HG03469 (cell line): Measurements from ENCODE around the gene EID2.
A peak's percentile ranks its signal among the peaks of the same experiment; 100 is the strongest.

Source experiments
- ATAC-seq: cut with Tn5 transposase; IDR thresholded peaks from one replicate; pipeline ENCODE4 v1.9.1; 2021; ENCODE audit warnings: mild to moderate bottlenecking, moderate library complexity, moderate number of reproducible peaks; ENCODE audit not compliant: unreplicated experiment

Gene EID2, protein sequence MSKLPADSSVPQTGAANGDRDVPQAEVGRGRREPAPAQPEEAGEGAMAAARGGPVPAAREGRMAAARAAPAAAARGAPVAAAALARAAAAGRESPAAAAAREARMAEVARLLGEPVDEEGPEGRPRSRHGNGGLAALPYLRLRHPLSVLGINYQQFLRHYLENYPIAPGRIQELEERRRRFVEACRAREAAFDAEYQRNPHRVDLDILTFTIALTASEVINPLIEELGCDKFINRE

DNA sequence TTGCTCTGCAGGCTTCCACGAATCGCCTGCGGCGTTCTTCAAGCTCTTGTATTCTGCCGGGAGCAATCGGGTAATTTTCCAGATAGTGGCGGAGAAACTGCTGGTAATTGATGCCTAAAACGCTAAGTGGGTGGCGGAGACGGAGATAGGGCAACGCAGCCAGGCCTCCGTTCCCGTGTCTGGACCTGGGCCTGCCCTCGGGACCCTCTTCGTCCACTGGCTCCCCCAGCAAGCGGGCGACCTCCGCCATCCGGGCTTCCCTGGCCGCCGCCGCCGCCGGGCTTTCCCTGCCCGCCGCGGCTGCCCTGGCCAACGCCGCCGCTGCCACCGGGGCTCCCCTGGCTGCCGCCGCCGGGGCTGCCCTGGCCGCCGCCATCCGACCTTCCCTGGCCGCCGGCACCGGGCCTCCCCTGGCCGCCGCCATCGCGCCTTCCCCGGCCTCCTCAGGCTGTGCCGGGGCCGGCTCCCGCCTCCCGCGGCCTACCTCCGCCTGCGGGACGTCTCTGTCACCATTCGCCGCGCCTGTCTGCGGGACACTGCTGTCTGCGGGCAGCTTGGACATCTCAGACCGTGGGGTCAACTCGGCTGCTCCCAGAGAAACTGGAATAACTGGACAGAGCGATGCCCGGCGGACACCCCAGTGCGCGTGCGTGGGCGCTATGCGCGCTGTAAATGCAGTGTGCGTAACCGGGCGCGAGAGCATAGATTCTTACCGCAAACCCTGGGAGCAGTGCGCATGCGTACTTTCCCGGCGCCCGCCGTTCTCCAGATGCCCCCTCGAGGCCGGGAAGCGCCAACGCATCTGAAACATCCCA is at the start of gene EID2:
EID2 (minus strand) TSS at position 644 of the 815 bp plus-strand sequence; CDS start at position 562, 82 bp downstream.
- peak; percentile 42 for ATAC-seq

DNA sequence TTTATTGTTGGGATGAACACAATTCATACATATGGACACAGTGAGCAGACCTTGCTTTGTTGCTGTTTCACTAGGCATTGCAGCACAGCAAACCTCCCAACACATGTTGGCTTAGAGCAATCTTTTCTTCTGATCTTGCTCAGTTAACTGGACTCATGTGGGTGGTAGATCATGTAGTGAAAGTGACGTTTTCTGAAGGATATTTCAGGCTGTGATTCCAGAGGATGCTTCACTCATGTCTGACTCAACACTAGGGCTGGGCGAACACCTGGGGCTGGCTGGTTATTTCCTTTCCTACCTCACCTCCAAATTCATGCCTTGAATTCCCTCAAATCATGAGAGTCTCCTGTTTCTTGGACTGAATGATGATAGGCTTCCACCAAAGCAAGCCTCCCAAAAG is 48.1 kb upstream of the EID2 start:
- ATAC-seq = no peak

DNA sequence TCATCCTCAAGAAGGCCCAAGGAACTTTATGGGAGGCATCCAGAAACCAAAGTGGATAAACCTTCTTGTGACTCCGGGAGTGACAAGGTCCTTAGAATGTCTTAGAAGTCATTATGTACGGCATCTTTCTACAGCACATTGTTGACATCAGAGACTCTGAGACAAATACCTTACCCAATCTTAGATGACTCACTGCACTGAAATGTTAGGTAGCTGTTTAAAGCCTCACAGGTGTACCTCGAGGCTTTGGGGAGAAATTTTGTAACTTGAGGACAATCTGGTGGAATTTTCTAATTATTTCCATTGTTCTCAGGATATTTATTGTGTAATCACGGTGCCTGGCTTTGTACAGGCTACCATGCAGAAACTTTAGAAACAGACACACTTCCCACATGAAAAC is 47.5 kb upstream of the EID2 start:
- ATAC-seq = no peak

DNA sequence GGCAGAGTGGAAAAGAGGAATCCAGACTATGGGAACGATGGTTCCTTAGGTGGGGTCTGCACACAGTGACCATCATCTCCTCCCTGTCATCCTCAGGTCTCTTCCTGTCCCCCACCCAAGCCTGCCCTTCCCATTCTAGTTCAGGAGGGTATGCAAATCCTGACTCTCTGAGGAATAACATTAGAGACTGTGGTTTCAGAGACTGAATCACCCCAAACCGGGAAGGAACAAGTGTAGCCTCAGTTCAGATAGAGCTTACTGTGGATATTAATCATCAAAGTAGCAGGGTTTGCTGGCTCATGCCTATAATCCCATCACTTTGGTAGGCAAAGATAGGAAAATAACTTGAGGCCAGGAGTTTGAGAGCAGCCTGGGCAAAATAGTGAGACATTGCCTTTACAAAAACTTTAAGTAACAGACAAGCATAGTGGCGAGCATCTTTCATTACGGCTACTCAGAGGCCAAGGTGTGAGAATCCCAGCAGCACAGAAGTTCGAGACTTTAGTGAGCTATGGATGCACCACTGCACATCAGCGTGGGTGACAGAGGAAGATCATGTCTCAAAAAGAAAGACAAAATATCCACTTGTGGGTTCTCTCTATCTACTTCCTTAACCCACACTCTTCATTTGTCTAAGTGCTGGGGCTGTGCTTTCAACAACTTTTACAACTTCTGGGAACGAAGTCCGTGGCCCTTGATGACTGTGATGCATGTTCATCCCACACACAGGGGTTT is 43.1 kb upstream of the EID2 start:
- no peak for ATAC-seq

DNA sequence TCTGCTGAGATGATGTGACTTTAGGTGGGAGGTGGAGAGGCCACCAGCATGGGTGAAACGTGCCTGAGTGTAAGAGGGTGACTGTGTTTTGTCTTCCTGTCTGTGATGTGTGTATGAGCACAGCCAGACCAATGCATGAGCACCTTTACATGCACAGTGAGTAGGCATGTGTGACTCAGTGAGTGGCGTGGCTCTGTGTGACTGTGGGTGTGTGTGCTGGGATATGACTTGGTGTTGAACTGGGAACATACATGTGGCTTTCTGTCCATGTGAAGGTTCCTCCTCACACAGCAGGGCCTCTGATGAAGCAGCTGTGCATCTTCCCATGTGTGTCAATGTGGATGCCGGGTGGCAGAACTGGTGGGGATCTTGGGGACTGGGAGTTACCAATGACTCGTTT is 42.5 kb upstream of the EID2 start:
- ATAC-seq = no peak

DNA sequence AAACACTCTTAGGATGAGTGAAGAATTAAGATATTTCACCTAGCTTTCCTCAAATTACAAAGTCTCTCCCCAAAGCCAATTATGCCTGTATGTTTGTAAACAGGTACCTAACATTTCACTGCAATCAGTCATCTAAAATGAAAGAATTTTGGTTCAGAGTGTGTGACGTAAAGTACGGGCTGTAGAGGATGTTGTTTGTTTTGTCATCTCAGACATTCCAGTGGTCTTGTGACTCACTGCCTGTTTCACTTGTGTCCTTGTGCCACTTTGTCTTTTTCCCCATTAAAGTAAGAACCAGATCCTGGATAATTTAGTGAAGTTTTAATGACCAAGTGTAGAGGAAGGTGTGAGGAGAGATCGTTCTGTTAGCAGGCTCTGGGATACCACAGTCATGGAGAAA is 28.6 kb upstream of the EID2 start:
- no peak for ATAC-seq

DNA sequence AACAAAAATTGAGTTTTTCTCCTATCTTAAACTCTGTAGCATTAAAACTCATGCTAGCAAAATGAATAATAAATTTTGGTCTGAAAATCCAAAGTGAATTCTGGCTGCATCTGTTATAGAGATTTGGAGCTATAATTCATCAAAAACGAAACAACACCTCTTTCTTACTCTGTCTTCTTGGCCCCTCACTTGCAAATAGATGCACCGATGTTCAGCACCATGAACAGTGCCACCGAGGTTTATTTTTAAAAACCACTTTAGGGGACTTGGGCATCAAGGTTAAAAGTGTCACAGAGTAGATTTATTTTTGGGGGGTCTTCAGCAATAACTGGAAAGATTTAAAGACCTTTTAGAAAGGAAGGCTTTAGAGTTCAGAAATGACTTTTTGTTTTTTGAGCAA is 26.1 kb upstream of the EID2 start:
- ATAC-seq = no peak

DNA sequence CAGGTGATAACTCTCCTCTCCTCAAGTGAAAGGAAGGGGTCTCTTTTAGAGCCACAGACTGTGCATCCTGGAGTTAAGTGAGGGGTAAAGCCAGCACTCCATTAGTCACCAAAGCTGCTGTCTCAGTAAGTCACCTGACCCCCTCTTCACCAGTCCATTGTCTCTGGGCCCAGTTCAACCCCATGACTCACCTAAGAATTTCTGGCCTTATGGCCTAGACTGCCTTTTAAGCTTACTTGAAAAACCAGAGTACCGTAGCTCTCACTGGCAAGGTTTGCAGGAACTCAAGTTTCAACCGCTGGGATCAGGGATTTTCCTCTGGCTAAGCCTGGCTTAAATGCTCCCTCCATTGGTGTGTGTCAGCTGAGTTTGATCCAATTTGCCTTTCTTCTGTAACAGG is 23.4 kb upstream of the EID2 start:
- no peak for ATAC-seq

DNA sequence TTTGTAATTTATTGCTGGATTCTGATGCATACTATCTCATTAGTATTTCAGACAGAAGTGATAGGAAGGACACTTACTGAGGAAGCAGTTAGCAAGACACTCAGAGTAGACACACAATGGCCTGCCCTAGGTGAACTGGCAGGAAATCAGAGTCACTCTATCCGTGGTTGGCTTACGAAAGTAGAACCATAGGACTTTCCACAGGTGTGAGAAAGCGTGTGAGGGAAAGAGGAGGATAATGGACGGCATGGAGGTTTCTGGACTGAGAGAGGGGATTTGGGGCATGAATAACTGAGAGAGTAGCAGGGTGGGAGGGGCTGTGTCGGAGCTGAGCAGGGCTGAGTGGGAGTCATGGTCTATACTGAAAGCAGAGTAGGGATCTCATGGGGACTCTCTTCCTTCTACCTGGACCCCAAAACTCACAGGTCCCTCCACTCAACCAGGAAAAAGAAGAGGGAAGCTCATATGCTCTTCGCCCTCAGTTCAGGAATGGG is 18.7 kb upstream of the EID2 start:
- no peak for ATAC-seq

DNA sequence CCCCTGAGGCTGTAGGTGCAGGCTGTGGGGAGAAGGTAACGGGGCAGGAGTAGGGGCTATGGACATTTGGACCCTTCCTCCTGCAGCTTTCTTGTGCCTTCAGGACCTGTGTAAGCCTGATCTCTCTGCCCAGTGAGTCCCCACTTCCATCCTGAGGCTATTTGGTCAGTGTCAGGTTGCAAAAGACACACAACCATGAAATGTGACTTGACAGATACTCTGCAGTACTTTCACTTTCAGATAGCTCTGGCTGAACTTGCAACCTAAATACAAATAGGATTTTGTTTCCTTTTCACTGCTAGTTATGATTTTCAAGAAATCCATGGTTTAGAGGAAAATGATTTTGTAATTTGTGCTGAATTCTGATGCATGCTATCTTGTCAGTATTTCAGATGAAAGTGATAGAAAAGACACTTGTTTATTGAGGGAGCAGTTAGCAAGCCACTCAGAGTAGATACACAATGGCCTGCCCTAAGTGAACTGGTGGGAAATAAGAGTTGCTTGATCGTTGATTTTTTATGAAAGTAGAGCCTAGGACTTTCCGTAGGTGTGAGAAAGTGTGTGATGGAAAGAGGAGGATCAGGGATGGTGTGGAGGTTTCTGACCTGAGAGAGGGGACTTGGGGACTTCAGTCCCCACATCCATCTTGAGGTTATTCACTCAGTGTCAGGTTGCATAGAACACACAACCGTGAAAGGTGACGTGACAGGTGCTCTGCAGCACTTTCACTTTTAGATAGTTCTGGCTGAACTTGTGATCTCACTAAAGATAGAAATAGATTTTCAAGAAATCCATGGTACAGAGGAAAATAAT is 18.1 kb upstream of the EID2 start:
- no peak for ATAC-seq

DNA sequence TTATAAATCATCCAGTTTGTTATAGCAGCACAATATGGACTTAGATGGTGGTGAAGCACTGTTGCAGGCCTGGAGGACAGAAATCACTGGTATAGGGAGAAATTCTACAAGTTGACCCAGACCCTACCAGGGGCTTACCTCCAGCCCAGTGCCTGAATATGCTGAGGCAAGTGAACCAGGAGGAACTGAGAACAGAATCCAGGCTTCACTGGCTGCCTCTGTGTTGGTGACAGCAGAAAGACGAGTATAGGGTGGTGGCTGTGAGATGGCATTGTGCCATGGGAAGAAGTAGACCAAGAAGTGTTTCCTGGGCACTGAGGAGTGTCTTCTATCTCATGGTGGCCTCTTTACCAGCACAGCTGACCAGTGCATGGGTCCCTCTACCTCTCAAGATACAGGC is 15.9 kb upstream of the EID2 start:
- ATAC-seq = no peak

DNA sequence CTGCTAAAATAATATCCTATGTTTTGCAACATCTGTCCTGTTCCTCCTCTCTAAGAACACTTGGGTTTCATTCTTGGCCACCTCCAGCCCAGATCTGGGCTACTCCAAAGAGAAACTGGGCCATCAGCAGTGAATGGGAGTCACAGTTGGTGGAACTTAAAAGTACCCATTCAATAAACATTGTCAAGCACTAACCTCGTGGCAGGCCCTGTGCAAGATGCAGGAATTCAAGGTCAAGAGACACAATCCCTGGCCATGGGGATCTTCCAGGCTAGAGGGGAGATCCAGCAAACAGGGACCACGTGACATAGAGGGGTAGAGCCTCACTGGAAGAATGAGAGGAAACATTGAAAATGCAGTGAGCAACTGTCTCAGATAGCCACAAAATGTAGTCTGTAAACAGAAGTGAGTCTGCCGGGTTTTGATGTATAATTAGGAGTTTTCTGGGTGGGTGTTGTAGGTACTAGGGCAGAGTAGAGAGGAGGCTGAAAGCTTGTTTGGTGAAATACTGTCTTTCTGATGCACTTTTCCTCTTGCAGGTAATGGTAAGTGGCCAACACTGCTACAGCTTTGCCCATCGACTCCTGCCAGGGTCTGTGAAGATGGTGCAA is 14.8 kb upstream of the EID2 start:
- ATAC-seq = no peak

DNA sequence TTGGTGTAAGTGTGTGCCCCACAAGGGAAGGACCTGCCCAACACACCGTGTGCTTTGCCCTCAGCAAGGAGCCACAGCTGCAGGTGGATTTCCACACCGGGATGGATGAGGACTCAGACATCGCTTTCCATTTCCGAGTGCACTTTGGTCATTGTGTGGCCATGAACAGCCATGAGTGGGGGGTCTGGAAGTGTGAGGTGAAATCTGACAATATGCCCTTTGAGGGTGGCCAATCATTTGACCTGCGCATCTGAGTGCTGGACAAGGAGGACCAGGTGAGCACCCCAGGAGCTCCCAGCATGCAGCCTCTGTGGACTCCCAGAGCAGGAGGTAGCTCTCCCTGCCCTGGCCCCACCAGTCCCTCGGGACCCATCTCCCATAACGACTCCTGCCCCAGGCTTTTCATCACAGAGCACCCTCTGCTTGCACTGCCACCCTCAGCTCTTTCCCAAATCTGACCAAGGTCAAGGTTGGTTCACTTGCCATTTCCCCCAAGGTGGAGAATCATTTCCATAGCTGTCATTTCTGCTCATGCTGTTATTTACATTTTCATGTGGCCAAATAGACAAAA is 13.2 kb upstream of the EID2 start:
- ATAC-seq = no peak

DNA sequence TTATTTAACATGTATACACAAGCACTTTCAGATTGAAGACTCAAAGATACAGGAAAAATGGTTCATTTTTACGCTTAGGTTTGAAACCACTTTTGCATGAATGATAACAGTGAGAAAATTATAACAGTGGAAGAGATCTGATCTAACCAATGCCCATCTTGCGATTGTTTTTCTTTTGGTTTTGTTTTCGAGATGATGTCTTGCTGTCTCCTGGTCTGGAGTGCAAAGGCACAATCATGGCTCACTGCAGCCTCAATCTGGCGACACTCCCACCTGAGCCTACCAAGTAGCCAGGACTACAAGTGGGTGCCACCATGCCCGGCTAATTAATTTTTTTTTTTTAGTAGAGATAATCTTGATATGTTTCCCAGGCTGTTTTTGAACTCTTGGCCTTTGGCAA is 10.2 kb upstream of the EID2 start:
- no peak for ATAC-seq

DNA sequence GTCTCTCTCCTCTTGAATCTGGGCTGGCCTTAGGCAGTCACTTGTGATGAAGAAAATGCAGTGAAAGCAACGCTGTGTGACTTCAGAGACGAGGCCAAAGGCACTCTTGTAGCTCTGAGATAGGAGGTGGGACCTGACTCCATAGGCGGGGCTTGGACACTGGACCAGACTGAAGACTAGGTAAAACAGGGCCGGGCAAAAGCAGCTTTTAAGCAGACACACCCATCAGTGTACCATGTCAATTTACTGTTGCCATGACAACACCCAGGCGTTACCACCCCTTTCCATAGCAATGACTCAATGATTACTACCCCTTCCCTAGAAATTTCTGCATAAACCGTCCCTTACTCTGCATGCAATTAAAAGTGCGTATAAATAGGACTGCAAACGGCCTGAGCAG is 6.6 kb upstream of the EID2 start:
- ATAC-seq = no peak

DNA sequence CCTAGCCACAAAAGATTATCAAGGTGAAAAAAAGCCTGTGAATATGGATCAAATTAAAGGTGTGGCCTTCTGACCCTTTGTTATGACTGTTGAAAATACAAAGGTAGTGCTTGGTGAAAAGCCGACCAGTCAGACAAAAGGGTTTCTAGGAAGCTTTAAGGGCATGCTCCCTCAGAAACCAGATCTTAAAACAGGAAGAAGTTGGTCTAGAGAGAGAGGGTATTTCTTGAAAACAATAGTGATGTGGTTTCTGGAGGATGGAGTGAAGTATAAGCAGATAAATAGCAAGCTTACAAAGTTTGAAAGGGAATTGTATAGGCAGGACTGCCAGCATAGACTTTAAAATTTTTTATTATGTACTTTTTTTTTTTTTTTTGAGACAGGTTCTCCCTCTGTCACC is 5.0 kb upstream of the EID2 start:
- ATAC-seq = no peak

DNA sequence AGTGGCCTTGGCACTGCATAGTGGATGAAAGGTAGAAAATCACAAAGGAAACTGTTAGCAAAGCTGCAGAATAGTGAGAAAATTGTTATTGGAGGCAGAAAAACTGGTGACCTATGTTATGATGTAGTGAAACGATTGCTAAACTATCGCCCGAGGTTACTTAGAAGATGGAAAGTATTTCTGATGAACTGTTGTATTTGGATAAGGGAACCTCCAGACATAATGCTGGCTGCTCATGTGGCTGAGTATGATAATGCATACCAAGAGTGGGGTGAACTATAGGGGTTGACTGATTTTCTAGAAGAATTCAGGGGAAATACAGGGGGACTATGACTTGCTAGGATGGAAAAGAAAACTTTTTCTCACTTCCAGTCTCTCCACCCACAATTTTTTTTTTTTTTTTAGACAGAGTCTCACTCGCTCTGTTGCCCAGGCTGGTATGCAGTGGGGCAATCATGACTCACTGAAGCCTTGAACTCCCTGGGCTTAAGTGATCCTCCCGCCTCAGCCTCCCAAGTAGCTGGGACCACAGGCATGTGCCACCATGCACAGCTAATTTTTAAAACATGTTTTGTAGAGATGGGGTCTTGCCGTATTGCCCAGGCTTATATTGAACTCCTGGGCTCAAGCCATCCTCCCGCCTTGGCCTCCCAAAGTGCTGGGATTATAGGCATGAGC is 4.4 kb upstream of the EID2 start:
- no peak for ATAC-seq

DNA sequence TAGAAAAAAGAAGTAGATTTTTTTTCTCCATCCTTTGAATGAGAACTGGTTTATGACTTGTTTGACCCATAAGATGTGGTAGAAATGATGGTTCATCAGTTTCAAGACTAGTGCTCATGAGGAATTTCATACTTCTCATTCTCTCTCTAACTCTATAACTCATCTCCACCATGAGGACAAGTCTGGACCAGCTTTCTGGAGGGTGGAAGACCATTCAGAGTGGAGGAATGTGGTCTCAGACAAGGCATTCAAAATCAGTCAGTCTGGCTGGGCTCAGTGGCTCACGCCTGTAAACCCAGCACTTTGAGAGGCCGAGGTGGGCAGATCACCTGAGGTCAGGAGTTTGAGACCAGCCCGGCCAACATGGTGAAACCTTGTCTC is 3.5 kb upstream of the EID2 start:
- ATAC-seq = no peak

DNA sequence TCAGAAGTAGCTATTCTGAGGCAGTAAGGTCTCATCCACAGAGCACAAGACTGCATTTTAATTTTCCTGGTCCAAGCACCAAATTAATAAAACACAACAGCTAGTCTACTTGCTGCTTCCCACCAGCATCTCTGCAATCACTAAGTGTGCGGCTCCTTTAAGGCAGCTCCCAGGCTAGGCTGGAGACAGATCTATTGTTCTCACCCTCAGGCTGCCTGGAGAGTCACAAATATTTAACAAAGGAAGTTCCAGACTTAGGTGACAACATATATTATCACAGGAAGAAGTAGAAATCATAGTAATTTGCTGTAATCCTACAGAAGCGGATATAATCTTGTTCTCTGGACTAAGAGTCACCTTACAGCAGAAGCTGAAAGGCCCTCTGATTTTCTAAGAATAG is 2.2 kb upstream of the EID2 start:
- ATAC-seq = no peak

DNA sequence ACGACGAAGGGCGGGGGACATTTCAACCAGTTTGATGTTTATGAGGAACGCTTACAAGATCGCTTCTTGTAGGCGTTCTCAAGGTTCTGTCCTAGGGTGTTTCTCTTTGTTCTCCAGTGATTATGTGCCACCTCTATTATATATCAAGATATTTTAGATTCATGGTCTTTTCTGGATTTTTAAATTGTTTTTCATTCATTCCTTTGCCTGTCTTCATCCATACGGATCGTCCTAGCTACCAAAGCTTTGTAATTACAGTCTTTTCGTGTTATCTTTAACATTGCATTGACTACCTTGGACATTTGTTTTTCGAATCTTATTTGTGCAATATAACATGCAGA is 342 bp upstream of the EID2 start:
- no peak for ATAC-seq
